A549 (cell line): Measurements from ENCODE around the gene PRXL2A. TPM values are rescaled to one million over a fixed set of nuclear protein-coding genes. Genes with fewer than 3 reads are reported as not detected.

Experiments
- ATAC-seq, 2 experiments: fragments of 200-7000 bp in 1 of 2; fragments of >200 bp in 1 of 2; cut with Nextera tagmentation in 1 of 2; cut with Tn5 transposase in 1 of 2; 3 replicates each; pipeline versions ENCODE4 v1.8.0 to v1.9.1; 2018 to 2020; ENCODE audit warnings: mild to moderate bottlenecking in 1 of 2, moderate library complexity in 1 of 2
- CTCF ChIA-PET: fragments of 300-600 bp; sonication (Branson Sonifier 250); formaldehyde crosslinking; extraction: SDS; loops from one replicate; lab custom pipeline; 2021; ENCODE audit warnings: antibody characterized with exemption, inconsistent platforms; lab: Yijun Ruan, JAX
- POLR2A ChIA-PET: fragments of 350-600 bp; formaldehyde crosslinking; extraction: SDS; loops from one replicate; lab custom pipeline; 2021; ENCODE audit warnings: antibody characterized with exemption, inconsistent platforms; lab: Yijun Ruan, JAX
- DNase-seq, 2 experiments: peaks; one replicate each; pipeline versions ENCODE4 v3.0.0 to v3.0.0-alpha.2; 2011 to 2016; ENCODE audit warnings: low read depth in 1 of 2, low spot score in 1 of 2
- FAIRE-seq: peaks from 2 replicates; lab custom pipeline; 2011; peaks lifted over from hg19 to GRCh38; lab: Jason Lieb, UNC
- H3K27ac ChIP-seq, 2 experiments: fragments of >200 bp; sonication (Bioruptor Twin); formaldehyde crosslinking; 3 replicates each; pipeline ENCODE4 v1.5.1; 2016 to 2017
- H3K4me1 ChIP-seq: fragments of >200 bp; sonication (Bioruptor Twin); formaldehyde crosslinking; 3 replicates; pipeline ENCODE4 v1.6.1; 2016
- H3K4me2 ChIP-seq: fragments of >200 bp; sonication (Bioruptor Twin); formaldehyde crosslinking; 3 replicates; pipeline ENCODE4 v1.6.1; 2016
- H3K4me3 ChIP-seq: fragments of >200 bp; sonication (Bioruptor Twin); formaldehyde crosslinking; 3 replicates; pipeline ENCODE4 v1.5.1; 2016
- H3K9me3 ChIP-seq: fragments of >200 bp; sonication (Bioruptor Twin); formaldehyde crosslinking; 3 replicates; pipeline ENCODE4 v1.6.1; 2016
- CBX2 ChIP-seq: fragments of 200-600 bp; sonication (generic); IDR thresholded peaks from 2 replicates; pipeline ENCODE4 v1.6.1; 2016; ENCODE audit warnings: low read depth, mild to moderate bottlenecking, borderline replicate concordance
- CTCF ChIP-seq: fragments of >200 bp; sonication (Bioruptor Twin); formaldehyde crosslinking; IDR thresholded peaks from 3 replicates; pipeline ENCODE4 v1.5.1; 2016
- EHF ChIP-seq: fragments of 250-450 bp; sonication (Bioruptor Pico); IDR thresholded peaks from 2 replicates; pipeline ENCODE4 v1.5.0; 2020; ENCODE audit warnings: mild to moderate bottlenecking
- EHMT2 ChIP-seq: fragments of 200-600 bp; sonication (generic); IDR thresholded peaks from 2 replicates; pipeline ENCODE4 v1.6.1; 2016; ENCODE audit warnings: antibody characterized with exemption, low read depth, mild to moderate bottlenecking, moderate library complexity
- FOSL2 ChIP-seq, 2 experiments: fragments of 450-650 bp in 1 of 2; fragments of >200 bp in 1 of 2; sonication (Bioruptor Twin) in 1 of 2; formaldehyde crosslinking; IDR thresholded peaks; 2 replicates each; pipeline versions ENCODE4 v1.5.0 to v1.6.1; 2016 to 2020; ENCODE audit warnings: mild to moderate bottlenecking in 1 of 2, moderate library complexity in 1 of 2
- FOXS1 ChIP-seq: fragments of 250-450 bp; sonication (Bioruptor Pico); IDR thresholded peaks from 2 replicates; pipeline ENCODE4 v1.5.0; 2020; ENCODE audit warnings: mild to moderate bottlenecking, moderate library complexity
- HDAC2 ChIP-seq: fragments of 200-600 bp; sonication (generic); IDR thresholded peaks from 2 replicates; pipeline ENCODE4 v1.6.1; 2016
- HES2 ChIP-seq: fragments of >200 bp; sonication (Bioruptor Twin); formaldehyde crosslinking; IDR thresholded peaks from 2 replicates; pipeline ENCODE4 v1.6.1; 2016
- JUN ChIP-seq, 2 experiments: fragments of >200 bp; sonication (Bioruptor Twin); formaldehyde crosslinking; IDR thresholded peaks; 2 replicates in 1 of 2; 3 replicates in 1 of 2; pipeline ENCODE4 v1.6.1; 2016 to 2017
- JUNB ChIP-seq: fragments of >200 bp; sonication (Bioruptor Twin); formaldehyde crosslinking; IDR thresholded peaks from 2 replicates; pipeline ENCODE4 v1.6.1; 2016
- KDM1A ChIP-seq: fragments of 200-600 bp; sonication (generic); IDR thresholded peaks from 2 replicates; pipeline ENCODE4 v1.6.1; 2016; ENCODE audit warnings: low read depth, mild to moderate bottlenecking
- RAD21 ChIP-seq, 2 experiments: fragments of >200 bp in 1 of 2; sonication (Bioruptor Twin) in 1 of 2; formaldehyde crosslinking in 1 of 2; IDR thresholded peaks in 1 of 2; conservative IDR thresholded peaks in 1 of 2; 2 replicates in 1 of 2; 3 replicates in 1 of 2; pipeline ENCODE4 v1.6.1; 2012 to 2018; ENCODE audit warnings: inconsistent platforms in 1 of 2
- RARB ChIP-seq: fragments of 250-450 bp; sonication (Bioruptor Pico); IDR thresholded peaks from 2 replicates; pipeline ENCODE4 v1.8.0; 2021; ENCODE audit warnings: mild to moderate bottlenecking, moderate library complexity
- REST ChIP-seq: fragments of 200-600 bp; sonication (generic); IDR thresholded peaks from 2 replicates; pipeline ENCODE4 v1.6.1; 2016; ENCODE audit warnings: antibody characterized with exemption, mild to moderate bottlenecking, moderate library complexity
- RFX5 ChIP-seq: fragments of 450-650 bp; IDR thresholded peaks from 2 replicates; pipeline ENCODE4 v1.7.1; 2014; ENCODE audit warnings: antibody characterized with exemption, mild to moderate bottlenecking, moderate library complexity
- RNF2 ChIP-seq: fragments of 200-600 bp; sonication (generic); IDR thresholded peaks from 2 replicates; pipeline ENCODE4 v1.6.1; 2016; ENCODE audit warnings: low read depth, mild to moderate bottlenecking, antibody characterized with exemption, moderate library complexity, borderline replicate concordance
- TFCP2L1 ChIP-seq: fragments of 250-450 bp; sonication (Bioruptor Pico); IDR thresholded peaks from 2 replicates; pipeline ENCODE4 v1.5.0; 2021; ENCODE audit warnings: mild to moderate bottlenecking
- USF2 ChIP-seq: fragments of 450-650 bp; IDR thresholded peaks from 2 replicates; pipeline ENCODE4 v1.6.1; 2014; ENCODE audit warnings: antibody characterized with exemption
- WGBS: methylation state at CpG from one replicate; pipeline ENCODE4 v1.1.6; 2017; ENCODE audit errors: missing lambda C conversion rate; 5-methylcytosine and 5-hydroxymethylcytosine counted together
- polyA plus RNA-seq, 4 experiments: library from polyadenylated mRNA; depleted of rRNA in 3 of 4; stranded (reverse); fragments of >200 nt; fragmentation: RNase III in 1 of 4; extraction: RNeasy Plus Mini Kit Qiagen cat#74134 plus additional on column Dnase treatment in 1 of 4; gene quantifications; 2 replicates in 3 of 4; 3 replicates in 1 of 4; pipeline ENCODE4 v1.2.3, GENCODE V29; 2011 to 2017
- TF ChIP-seq, protein P1 (sequence below): IDR thresholded peaks from 2 replicates; pipeline ENCODE4 v1.6.1; 2012
- TF ChIP-seq, protein P2 (sequence below): fragments of 250-450 bp; sonication (Bioruptor Pico); IDR thresholded peaks from 2 replicates; pipeline ENCODE4 v1.5.0; 2021; ENCODE audit warnings: mild to moderate bottlenecking, moderate library complexity, borderline replicate concordance

Gene PRXL2A
- polyA plus RNA-seq, 2 of the 4 experiments (the other 2 are of a cell fraction): 55.0 to 59.3 TPM

DNA sequence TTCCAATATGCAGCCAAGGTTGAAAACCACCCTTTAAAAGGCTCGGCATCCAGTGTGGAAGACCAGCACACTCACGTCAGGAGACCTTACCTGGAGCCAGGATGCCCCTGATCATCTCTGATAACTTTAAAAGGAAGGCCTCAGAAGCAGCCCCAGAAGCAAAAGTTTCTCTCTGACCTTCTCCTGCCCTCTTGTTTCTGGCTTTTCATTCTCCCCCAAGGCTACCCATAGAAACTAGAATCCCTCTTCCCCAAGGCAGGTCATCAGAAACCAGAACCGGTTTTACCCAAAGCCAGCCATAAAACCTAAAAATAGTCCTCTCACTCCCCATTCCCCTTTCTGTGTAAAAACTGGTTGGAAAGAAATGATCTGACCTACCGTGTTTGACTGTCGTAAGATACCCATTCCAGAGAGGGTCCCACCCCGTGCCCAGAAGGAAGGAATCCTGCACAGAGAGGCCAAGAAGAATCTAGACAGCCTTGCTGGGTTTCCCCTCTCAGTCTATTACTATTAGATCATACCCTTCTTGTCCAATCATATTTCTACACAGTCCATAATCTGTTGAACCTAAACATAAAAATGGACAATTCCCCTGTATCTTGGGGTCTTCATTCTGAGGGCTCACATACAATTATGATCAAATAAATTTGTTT is 28.2 kb downstream of the PRXL2A start (continued):
- no peak for TF ChIP-seq USF2
- TF ChIP-seq HES2: no peak
- no peak for TF ChIP-seq CBX2
- no peak for TF ChIP-seq EHMT2
- TF ChIP-seq RFX5: no peak
- TF ChIP-seq FOXS1: no peak

- Histone ChIP-seq H3K27ac (no peak overlapping the region), H3K4me2 (no peak overlapping the region), H3K4me3 (no peak overlapping the region), H3K9me3 (no peaks in the 10 kb centered on the region), H3K4me1 (peaks cover 12% of the 10 kb centered on the region; the same call in 2 of the 3 replicates)
- TF ChIP-seq HDAC2 (no peak), RARB (no peak), TFCP2L1 (CRISPR knock-in tag) (no peak), JUNB (no peak), FOSL2 (IDR thresholded peaks at IDR 0.05) (no peak), FOSL2 (CRISPR knock-in tag; IDR thresholded peaks at IDR 0.05) (no peak), REST (no peak), RAD21 (conservative IDR thresholded peaks at IDR 0.05 in 1 of 2, IDR thresholded peaks at IDR 0.05 in 1 of 2) (no peak), KDM1A (no peak)
- TF ChIP-seq, protein P1, sequence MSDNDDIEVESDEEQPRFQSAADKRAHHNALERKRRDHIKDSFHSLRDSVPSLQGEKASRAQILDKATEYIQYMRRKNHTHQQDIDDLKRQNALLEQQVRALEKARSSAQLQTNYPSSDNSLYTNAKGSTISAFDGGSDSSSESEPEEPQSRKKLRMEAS: no peak
- ATAC-seq: no peak
- FAIRE-seq: no peak
- DNase-seq: no peak
- ChIA-PET CTCF (interaction anchor here (1.7 to 9.1 kb wide), 2 partner anchors 53 to 68 kb away, joined by 6 to 184 read pairs; no protein-coding TSS in a partner anchor), POLR2A (no interaction called here)
- WGBS: 73% methylated on average over 2 of the region's 2 CpGs
These were observed 28.9 kb downstream of the PRXL2A start for GRCh38 chr10:80437227-80437626.

- ChIA-PET POLR2A (no interaction called here), CTCF (interaction anchor here (2.0 to 38.6 kb wide), 6 partner anchors 9 to 96 kb away, joined by 4 to 928 read pairs (median 78); partner anchors contain the start of gene SH2D4B)
- H3K4me3 ChIP-seq: no peak overlapping the region
- DNase-seq (no peak), FAIRE-seq (no peak), ATAC-seq (no peak)
- H3K4me1 ChIP-seq: peaks cover 21% of the 10 kb centered on the region
- no peak overlapping the region for H3K4me2 ChIP-seq
- no peak overlapping the region for H3K27ac ChIP-seq
- H3K9me3 ChIP-seq: no peaks in the 10 kb centered on the region
- 77% methylated on average over 7 of the region's 8 CpGs for WGBS
- TF ChIP-seq CTCF (no peak), RNF2 (no peak), EHF (CRISPR knock-in tag) (no peak), JUN (IDR thresholded peaks at IDR 0.05) (no peak)
- TF ChIP-seq, protein P2, sequence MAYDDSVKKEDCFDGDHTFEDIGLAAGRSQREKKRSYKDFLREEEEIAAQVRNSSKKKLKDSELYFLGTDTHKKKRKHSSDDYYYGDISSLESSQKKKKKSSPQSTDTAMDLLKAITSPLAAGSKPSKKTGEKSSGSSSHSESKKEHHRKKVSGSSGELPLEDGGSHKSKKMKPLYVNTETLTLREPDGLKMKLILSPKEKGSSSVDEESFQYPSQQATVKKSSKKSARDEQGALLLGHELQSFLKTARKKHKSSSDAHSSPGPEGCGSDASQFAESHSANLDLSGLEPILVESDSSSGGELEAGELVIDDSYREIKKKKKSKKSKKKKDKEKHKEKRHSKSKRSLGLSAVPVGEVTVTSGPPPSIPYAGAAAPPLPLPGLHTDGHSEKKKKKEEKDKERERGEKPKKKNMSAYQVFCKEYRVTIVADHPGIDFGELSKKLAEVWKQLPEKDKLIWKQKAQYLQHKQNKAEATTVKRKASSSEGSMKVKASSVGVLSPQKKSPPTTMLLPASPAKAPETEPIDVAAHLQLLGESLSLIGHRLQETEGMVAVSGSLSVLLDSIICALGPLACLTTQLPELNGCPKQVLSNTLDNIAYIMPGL (CRISPR knock-in tag): no peak
- TF ChIP-seq, protein P1: no peak
These were observed 33.5 kb downstream of the PRXL2A start for GRCh38 chr10:80441831-80442230.
